Liver (tissue), 3 donors: Measurements from ENCODE around the gene CDON.

Source experiments
- EGR1 ChIP-seq, 2 donors: IDR thresholded peaks; 2 replicates each; pipeline ENCODE4 v1.6.1; 2016 to 2018; ENCODE audit warnings: antibody characterized with exemption in 2 of 2, low read depth in 2 of 2
- FOXA2 ChIP-seq: IDR thresholded peaks from 2 replicates; pipeline ENCODE4 v1.6.1; 2016; ENCODE audit warnings: antibody characterized with exemption
- GABPA ChIP-seq, 2 donors: IDR thresholded peaks in 1 of 2; conservative IDR thresholded peaks in 1 of 2; 2 replicates each; pipeline ENCODE4 v1.6.1; 2016; ENCODE audit warnings: antibody characterized with exemption in 2 of 2, mild to moderate bottlenecking in 1 of 2, moderate library complexity in 1 of 2
- HNF4A ChIP-seq, 2 donors: conservative IDR thresholded peaks; 2 replicates each; pipeline ENCODE4 v1.6.1; 2016; ENCODE audit warnings: antibody characterized with exemption in 2 of 2, mild to moderate bottlenecking in 2 of 2
- HNF4G ChIP-seq: IDR thresholded peaks from 2 replicates; pipeline ENCODE4 v1.6.1; 2016; ENCODE audit warnings: antibody characterized with exemption
- JUND ChIP-seq, 2 donors: IDR thresholded peaks; 2 replicates each; pipeline ENCODE4 v1.6.1; 2016; ENCODE audit warnings: antibody characterized with exemption in 2 of 2
- RAD21 ChIP-seq, 2 donors: IDR thresholded peaks; 2 replicates each; pipeline ENCODE4 v1.6.1; 2016; ENCODE audit warnings: antibody characterized with exemption in 2 of 2, mild to moderate bottlenecking in 2 of 2
- REST ChIP-seq: IDR thresholded peaks from 2 replicates; pipeline ENCODE4 v1.6.1; 2016; ENCODE audit warnings: antibody characterized with exemption, mild to moderate bottlenecking
- RXRA ChIP-seq, 2 donors: IDR thresholded peaks; 2 replicates each; pipeline ENCODE4 v1.6.1; 2017 to 2018; ENCODE audit warnings: antibody characterized with exemption in 2 of 2, mild to moderate bottlenecking in 1 of 2
- SP1 ChIP-seq: IDR thresholded peaks from 2 replicates; pipeline ENCODE4 v1.6.1; 2018; ENCODE audit warnings: antibody characterized with exemption, mild to moderate bottlenecking
- YY1 ChIP-seq: IDR thresholded peaks from 2 replicates; pipeline ENCODE4 v1.6.1; 2016; ENCODE audit warnings: antibody characterized with exemption, mild to moderate bottlenecking
- TF ChIP-seq, protein P1 (sequence below): fragments of 150-350 bp; IDR thresholded peaks from 2 replicates; pipeline ENCODE4 v1.5.1; 2017; ENCODE audit warnings: improper control_type of control experiment, low read depth, low read length; ENCODE audit not compliant: missing input control
- TF ChIP-seq, protein P2 (sequence below): IDR thresholded peaks from 2 replicates; pipeline ENCODE4 v1.6.1; 2016; ENCODE audit warnings: antibody characterized with exemption
- TF ChIP-seq, protein P3 (sequence below): IDR thresholded peaks from 2 replicates; pipeline ENCODE4 v1.6.1; 2016; ENCODE audit warnings: antibody characterized with exemption
- donor health status: healthy.
- donor health status: healthy.

GRCh38 chr11:125925804-125926203 lies 136.9 kb downstream of the CDON start:
- TF ChIP-seq REST (no peak), FOXA2 (no peak), YY1 (no peak), RAD21 (IDR thresholded peaks at IDR 0.05) (no peak), SP1 (no peak), GABPA (IDR thresholded peaks at IDR 0.05 in 1 of 2, conservative IDR thresholded peaks at IDR 0.05 in 1 of 2) (no peak), JUND (IDR thresholded peaks at IDR 0.05) (no peak), RXRA (IDR thresholded peaks at IDR 0.05) (no peak), HNF4A (conservative IDR thresholded peaks at IDR 0.05) (no peak), EGR1 (IDR thresholded peaks at IDR 0.05; ENCODE audit: low read depth in 2 of 2) (no peak), HNF4G (no peak)
- TF ChIP-seq, protein P1, sequence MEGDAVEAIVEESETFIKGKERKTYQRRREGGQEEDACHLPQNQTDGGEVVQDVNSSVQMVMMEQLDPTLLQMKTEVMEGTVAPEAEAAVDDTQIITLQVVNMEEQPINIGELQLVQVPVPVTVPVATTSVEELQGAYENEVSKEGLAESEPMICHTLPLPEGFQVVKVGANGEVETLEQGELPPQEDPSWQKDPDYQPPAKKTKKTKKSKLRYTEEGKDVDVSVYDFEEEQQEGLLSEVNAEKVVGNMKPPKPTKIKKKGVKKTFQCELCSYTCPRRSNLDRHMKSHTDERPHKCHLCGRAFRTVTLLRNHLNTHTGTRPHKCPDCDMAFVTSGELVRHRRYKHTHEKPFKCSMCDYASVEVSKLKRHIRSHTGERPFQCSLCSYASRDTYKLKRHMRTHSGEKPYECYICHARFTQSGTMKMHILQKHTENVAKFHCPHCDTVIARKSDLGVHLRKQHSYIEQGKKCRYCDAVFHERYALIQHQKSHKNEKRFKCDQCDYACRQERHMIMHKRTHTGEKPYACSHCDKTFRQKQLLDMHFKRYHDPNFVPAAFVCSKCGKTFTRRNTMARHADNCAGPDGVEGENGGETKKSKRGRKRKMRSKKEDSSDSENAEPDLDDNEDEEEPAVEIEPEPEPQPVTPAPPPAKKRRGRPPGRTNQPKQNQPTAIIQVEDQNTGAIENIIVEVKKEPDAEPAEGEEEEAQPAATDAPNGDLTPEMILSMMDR = no peak
- TF ChIP-seq, protein P2, sequence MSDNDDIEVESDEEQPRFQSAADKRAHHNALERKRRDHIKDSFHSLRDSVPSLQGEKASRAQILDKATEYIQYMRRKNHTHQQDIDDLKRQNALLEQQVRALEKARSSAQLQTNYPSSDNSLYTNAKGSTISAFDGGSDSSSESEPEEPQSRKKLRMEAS = no peak
- TF ChIP-seq, protein P3, sequence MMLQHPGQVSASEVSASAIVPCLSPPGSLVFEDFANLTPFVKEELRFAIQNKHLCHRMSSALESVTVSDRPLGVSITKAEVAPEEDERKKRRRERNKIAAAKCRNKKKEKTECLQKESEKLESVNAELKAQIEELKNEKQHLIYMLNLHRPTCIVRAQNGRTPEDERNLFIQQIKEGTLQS = no peak
